Measurements from ENCODE around the gene ECT2L. TPM values are rescaled to one million over a fixed set of nuclear protein-coding genes. Genes with fewer than 3 reads are reported as not detected.

Gene ECT2L
- total and polyA plus RNA-seq, 2 donors (not counting 3 experiments of a cell fraction or from before 2014, with no cell fraction given), result not detected

- no peak for TF ChIP-seq MYC (IDR thresholded peaks at IDR 0.05; ENCODE audit: low read depth, low read length)
- no peak for TF ChIP-seq GATA2 (IDR thresholded peaks at IDR 0.05; ENCODE audit: insufficient read depth, insufficient read length, low read depth, low read length)
- TF ChIP-seq FOS (IDR thresholded peaks at IDR 0.05; ENCODE audit: borderline replicate concordance, insufficient read depth, low read length), result peak; percentile 27
- peak; percentile 23 for TF ChIP-seq JUN (IDR thresholded peaks at IDR 0.05; ENCODE audit: borderline replicate concordance, insufficient read depth, insufficient read length, low read depth)
- TF ChIP-seq MAX (IDR thresholded peaks at IDR 0.05; ENCODE audit: insufficient read depth, insufficient read length), result no peak
- TF ChIP-seq POLR2A (IDR thresholded peaks at IDR 0.05; ENCODE audit: low read depth, low read length), result no peak
- no peak for TF ChIP-seq EZH2 (IDR thresholded peaks at IDR 0.05; ENCODE audit: borderline replicate concordance, low read depth, low read length, severe bottlenecking)
- no peak for TF ChIP-seq CTCF (IDR thresholded peaks at IDR 0.05; ENCODE audit: extremely low read depth in 1 of 2, insufficient read depth in 1 of 2, low read depth in 1 of 2, low read length in 2 of 2)
- TF ChIP-seq POLR2AphosphoS5 (IDR thresholded peaks at IDR 0.05; ENCODE audit: insufficient read depth, low read depth, low read length), result no peak
- POLR2A ChIA-PET, result no interaction called here
- peaks cover 23% of the 10 kb centered on the region for H3K4me1 ChIP-seq (ENCODE audit: control insufficient read depth, extremely low read depth, insufficient read depth, low read length)
- CTCF ChIA-PET, result interaction anchor here (1.0 to 3.1 kb wide), 3 partner anchors 171 to 547 kb away, joined by 3 to 14 read pairs (median 11); partner anchors contain the start of gene REPS1
- H2AFZ ChIP-seq (ENCODE audit: low read depth, low read length), result peak overlapping the region; percentile 85
- H3K9ac ChIP-seq (replicated peaks; ENCODE audit: extremely low read depth, insufficient read depth, low read length), result no peak overlapping the region
- H3K4me3 ChIP-seq (replicated peaks in 1 of 3; ENCODE audit: insufficient read depth in 1 of 3, low read depth in 1 of 3, low read length in 3 of 3), result no peak overlapping the region
- H3K27me3 ChIP-seq (ENCODE audit: control insufficient read depth in 2 of 2, insufficient read depth in 2 of 2, low read length in 2 of 2), result no peaks in the 10 kb centered on the region
- H3K4me2 ChIP-seq (ENCODE audit: insufficient read depth, low read length), result no peak overlapping the region
- DNase-seq (ENCODE audit: low read depth, low spot score) (peak; percentile 56), FAIRE-seq (no peak)
- dilution Hi-C loops (cut with MboI; ENCODE audit: extremely low pct_ligation_motif_present, low sequenced_read_pairs), result no loop called here
- BruUV-seq (replicated peaks), result no TSS peak
- H3K27ac ChIP-seq (ENCODE audit: insufficient read depth, low read depth, low read length), result no peak overlapping the region
- no peaks in the 10 kb centered on the region for H3K9me3 ChIP-seq (replicated peaks; ENCODE audit: control insufficient read depth, insufficient read depth, low read length)
- no peaks in the 10 kb centered on the region for H3K79me2 ChIP-seq (ENCODE audit: control insufficient read depth, insufficient read depth, low read length)
- intact Hi-C loops (cut with micrococcal nuclease), result loop anchor here (5.0 kb wide), 1 partner anchor 400 kb away; no protein-coding TSS in a partner anchor
- H4K20me1 ChIP-seq (replicated peaks; ENCODE audit: control insufficient read depth, extremely low read depth, insufficient read depth, low read length), result no peaks in the 10 kb centered on the region
- no peaks in the 10 kb centered on the region for H3K9me1 ChIP-seq (replicated peaks; ENCODE audit: control insufficient read depth, extremely low read depth, insufficient read depth, low read length)
- no peaks in the 10 kb centered on the region for H3K36me3 ChIP-seq (ENCODE audit: control insufficient read depth in 2 of 2, extremely low read depth in 1 of 2, insufficient read depth in 2 of 2, low read length in 2 of 2)
Observed at GRCh38 chr6:138817799-138818198, 21.9 kb downstream of the ECT2L start.

Data from endothelial cell of umbilical vein (primary cell).